ENCODE results near the gene TDRD10.
A peak's percentile ranks its signal among the peaks of the same experiment; 100 is the strongest.

TDRD10 gene, protein sequence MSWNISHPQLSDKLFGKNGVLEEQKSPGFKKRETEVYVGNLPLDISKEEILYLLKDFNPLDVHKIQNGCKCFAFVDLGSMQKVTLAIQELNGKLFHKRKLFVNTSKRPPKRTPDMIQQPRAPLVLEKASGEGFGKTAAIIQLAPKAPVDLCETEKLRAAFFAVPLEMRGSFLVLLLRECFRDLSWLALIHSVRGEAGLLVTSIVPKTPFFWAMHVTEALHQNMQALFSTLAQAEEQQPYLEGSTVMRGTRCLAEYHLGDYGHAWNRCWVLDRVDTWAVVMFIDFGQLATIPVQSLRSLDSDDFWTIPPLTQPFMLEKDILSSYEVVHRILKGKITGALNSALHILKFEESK

DNA sequence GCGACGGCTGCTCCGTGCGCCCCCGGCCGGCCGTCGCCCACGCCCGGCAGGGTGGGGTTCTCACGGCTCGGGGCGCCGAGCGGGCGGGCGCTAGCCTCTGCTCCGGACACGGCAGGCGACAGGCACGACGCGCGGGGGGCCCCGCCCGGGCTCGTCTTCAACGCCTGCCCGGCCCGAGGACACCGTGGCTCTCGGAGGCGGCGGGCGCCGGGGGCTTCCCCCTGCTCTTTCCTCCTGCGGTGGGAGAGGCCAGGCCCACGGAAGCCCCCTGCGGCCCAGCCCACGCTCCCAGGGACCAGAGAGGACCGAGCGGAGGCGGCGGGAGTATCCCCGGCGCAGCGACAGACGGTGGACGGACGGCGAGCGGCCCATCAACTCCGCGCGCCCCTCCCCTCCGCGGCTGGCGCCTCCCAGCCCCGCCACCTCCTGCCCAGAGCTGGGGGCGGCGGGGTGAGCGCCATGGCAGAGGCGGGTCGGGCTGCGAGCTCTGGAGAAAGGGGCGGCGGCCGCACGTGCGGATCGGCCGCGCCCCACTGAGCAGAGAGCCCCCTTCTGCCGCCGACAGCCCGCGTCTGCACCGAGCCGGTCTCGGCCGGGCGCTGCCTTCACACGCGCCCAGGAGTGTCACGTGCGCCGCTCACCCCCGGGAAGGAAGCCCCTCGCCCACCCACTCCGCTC, at the start of gene TDRD10, which contains the start of gene SHE:
TDRD10 (plus strand) TSS at position 154 of the 678 bp plus-strand sequence. CDS start 4,685 bp downstream, outside the sequence.
SHE (minus strand) TSS at position 347 of the 678 bp plus-strand sequence. CDS start 386 bp downstream, outside the sequence.
- DNase-seq (ENCODE audit: low spot score): peak; percentile 61

DNA sequence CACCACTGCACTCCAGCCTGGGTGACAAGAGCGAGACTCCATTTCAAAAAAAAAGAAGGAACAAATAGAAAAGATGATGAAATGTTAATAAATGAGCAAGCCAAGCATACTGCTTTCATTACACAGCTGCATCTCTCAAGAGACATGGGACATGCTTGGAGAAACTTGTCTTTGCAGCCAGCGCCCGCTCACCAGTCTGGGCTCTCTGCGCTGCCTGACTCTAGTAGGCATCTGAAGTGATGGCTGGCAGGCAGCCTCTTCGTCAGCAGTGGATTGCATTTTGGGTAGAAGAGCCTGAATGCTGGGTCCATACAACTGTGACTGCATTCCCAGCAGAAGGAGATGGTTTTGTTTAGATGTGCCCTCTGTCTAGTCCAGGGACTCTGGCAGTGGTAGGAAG, 48.9 kb upstream of the TDRD10 start:
- no peak for DNase-seq (ENCODE audit: low spot score)

DNA sequence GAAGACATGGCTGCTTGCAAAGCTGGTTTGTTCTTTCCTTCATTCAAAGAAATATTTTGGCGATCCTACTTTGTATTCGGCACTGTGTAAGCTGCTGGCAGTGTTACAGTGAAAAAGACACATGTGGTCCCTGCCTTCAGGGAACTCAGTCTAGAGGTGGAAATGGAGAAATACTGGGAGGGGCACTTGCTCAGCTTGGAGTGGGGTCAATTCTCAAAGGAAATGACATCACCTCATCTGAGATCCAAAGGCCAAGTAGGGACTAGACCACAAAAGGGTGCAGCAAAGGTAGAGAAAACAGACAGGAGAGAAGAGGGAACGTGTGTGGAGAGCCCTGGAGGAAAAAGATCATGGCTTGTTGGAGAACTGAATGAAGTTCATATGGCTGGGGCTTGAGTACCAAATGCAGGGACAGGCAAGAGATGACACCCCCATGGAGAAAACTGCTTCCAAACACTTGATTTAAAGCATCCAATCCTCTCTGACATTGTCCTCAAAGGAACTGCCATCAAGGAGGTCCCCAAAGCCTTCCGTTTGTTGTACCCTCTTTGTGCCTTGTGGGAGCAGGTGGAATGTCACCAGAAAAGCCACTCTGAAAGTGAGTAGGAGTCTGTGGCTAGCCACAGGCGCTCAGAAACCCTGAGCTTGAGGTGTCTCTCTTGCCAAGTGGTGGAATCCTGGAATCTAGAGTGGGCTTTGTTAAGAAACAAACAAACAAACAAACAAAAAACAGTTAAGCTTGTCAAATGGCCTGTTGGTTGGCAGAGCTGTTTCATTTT, 48.3 kb upstream of the TDRD10 start:
- no peak for DNase-seq (ENCODE audit: low spot score)

DNA sequence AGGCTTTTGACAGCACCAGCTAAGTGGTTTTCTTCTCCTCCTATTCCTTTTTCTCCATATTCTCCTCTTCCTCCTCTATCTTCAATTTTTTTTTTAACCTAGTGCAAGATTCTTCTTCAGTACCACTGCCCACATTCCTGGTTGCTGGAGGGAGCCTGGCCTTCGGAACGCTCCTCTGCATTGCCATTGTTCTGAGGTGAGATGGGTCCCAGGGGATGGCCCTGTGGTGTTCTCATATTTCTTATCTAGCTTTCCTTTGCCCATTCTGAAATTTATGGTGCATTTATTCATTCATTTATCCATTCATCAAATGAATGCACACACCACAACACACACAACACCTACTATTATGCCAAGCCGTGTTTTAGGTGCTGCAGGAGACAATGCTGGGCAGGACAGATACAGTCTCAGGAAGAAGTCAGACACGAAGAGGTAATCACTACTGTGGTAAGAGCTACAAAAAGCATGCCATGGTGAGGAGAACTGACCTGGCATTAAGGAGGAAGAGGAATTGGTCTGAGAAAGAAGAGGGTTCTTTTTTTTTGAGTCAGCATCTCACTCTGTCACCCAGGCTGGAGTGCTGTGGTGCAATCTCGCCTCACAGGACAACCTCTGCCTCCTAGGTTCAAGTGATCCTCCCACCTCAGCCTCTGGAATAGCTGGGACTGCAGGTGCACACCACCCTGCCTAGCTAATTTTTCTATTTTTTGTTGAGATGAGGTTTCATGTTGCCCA, 47.5 kb upstream of the TDRD10 start:
- DNase-seq (ENCODE audit: low spot score): no peak

DNA sequence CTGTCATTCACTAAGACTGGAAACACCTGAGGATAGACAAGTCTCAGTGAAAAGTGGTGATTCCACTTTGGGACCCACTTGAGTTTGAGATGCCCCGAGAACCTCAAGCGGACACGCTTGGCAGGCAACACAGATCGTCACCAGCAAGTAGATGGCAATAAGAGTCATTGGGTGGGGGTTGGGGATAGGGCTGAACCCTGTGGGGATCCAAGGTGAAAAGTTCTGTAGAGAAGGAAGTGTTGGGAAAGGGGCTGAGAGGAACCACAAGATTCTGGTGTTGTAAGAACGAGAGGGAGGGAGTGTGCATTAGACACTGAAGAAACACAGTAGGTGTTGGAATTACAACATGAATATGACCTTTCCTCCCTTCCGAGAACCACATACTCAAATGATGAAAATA, 45.4 kb upstream of the TDRD10 start:
- no peak for DNase-seq (ENCODE audit: low spot score)

DNA sequence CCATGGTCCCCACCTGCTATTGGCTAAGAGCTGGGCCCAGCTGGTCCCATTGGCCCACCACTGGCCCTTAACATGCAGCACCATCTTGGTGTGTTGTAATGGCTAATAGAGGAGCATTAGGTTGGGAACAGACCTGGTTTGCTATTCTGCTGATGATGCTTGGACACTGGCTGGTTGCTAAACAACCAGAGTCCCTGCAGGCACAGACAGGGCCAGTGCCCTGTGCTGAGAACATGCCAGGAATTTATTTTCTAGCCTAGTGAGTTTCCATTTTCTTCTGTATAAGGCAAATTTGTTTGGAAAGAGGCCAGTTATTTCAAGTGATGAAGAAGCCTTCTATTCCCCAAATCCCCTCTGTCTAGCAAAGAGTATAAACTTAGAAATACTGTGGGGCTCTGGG, 42.9 kb upstream of the TDRD10 start:
- no peak for DNase-seq (ENCODE audit: low spot score)

DNA sequence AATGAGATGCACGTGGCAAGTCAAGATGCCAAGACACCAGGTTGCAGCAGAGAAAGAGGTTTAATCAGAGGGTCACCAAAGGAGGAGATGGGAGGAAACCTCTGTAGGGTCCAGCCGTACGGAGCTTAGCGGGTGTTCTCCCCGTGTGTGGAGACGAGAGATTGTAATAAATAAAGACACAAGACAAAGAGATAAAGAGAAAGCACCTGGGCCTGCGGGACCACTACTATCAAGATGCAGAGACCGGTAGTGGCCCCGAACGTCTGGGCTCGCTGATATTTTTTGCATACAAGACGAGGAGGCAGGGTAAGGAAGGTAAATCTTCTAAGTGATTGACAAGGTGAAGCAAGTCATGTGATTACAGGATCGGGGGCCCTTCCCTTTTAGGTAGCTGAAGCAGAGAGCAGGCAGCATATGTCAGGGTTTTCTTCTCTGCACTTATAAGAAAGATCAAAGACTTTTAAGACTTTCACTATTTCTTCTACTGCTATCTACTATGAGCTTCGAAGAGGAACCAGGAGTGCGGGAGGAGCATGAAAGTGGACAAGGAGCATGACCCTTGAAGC, 41.2 kb upstream of the TDRD10 start:
- DNase-seq (ENCODE audit: low spot score): no peak

DNA sequence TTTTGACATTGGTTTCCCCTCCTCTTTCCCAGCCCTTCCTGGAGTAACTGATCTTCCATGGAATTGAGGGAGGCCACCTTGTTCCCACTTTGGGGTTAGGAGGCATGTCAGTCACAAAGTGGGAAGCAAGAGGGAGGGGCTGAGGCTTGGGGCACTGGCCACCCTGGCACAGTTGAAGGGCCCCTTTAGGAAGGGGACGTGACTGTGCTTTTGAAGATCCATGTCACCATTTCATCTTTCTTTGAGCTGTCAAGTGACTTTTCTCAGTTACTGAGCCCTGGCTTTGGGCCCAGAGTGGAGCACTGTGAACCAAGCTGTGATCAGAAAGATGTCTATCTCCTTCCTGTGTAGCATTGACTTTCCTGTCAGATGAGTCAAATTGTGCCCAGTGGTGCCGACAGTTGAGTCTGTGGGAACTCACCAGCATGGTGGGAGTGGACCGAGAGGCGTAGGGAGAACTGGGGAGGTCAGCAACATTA, 38.5 kb upstream of the TDRD10 start:
- DNase-seq (ENCODE audit: low spot score): no peak

DNA sequence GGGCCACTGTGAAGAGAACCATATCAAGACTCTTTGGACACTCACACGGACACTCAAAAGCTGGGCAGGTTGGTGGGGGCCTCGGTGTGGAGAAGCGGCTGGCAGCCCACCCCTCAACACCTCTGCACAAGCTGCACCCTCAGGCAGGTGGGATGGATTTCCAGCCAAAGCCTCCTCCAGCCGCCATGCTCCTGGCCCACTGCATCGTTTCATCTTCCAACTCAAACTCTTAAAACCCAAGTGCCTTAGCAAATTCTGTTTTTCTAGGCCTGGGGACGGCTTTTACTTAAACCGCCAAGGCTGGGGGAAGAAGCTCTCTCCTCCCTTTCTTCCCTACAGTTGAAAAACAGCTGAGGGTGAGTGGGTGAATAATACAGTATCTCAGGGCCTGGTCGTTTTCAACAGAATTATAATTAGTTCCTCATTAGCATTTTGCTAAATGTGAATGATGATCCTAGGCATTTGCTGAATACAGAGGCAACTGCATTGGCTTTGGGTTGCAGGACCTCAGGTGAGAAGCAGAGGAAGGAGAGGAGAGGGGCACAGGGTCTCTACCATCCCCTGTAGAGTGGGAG, 36.3 kb upstream of the TDRD10 start:
- no peak for DNase-seq (ENCODE audit: low spot score)

DNA sequence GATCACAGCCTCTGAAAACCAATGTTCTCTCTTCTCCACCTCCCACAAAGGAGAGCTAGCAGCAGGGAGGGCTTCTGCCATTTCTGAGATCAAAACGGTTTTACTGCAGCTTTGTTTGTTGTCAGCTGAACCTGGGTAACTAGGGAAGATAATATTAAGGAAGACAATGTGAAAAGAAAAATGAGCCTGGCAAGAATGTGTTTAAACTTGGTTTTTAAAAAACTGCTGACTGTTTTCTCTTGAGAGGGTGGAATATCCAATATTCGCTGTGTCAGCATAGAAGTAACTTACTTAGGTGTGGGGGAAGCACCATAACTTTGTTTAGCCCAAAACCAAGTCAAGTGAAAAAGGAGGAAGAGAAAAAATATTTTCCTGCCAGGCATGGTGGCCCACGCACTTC, 35.8 kb upstream of the TDRD10 start:
- DNase-seq (ENCODE audit: low spot score): no peak

DNA sequence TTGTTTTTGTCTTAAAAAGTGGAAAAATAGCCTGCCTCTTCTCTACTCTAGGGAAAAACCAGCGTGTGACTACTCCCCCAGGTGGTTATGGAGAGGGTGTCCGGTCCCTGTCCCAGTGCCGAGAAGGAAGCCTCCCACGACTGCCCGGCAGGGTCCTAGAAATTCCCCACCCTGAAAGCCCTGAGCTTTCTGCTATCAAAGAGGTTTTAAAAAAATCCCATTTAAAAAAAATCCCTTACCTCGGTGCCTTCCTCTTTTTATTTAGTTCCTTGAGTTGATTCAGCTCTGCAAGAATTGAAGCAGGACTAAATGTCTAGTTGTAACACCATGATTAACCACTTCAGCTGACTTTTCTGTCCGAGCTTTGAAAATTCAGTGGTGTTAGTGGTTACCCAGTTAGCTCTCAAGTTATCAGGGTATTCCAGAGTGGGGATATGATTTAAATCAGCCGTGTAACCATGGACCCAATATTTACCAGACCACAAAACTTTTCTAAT, 35.0 kb upstream of the TDRD10 start:
- no peak for DNase-seq (ENCODE audit: low spot score)

DNA sequence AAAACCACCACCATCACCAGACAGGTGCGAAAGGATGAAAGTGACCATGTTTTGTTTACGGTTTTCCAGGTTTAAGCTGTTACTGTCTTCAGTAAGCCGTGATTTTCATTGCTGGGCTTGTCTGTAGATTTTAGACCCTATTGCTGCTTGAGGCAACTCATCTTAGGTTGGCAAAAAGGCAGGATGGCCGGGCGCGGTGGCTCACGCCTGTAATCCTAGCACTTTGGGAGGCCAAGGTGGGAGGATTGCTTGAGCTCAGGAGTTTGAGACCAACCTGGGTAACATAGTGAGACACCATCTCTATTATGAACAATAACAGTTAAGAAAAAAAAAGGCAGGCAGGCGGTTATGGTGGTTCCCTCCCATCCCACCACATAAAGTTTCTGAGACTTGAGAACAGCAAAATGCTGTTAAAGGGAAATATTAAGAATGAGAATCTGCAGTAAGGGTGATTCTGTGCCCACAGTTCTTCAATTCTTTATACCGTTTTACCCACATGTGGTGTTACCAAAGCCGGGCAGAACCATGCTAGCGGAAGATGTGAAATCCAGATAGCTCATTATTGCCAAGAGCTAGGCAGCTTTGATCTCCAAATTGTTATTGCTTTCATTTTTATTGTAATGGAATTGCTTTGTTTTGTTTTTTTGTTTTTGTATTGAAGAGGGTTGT, 34.5 kb upstream of the TDRD10 start:
- DNase-seq (ENCODE audit: low spot score): no peak

DNA sequence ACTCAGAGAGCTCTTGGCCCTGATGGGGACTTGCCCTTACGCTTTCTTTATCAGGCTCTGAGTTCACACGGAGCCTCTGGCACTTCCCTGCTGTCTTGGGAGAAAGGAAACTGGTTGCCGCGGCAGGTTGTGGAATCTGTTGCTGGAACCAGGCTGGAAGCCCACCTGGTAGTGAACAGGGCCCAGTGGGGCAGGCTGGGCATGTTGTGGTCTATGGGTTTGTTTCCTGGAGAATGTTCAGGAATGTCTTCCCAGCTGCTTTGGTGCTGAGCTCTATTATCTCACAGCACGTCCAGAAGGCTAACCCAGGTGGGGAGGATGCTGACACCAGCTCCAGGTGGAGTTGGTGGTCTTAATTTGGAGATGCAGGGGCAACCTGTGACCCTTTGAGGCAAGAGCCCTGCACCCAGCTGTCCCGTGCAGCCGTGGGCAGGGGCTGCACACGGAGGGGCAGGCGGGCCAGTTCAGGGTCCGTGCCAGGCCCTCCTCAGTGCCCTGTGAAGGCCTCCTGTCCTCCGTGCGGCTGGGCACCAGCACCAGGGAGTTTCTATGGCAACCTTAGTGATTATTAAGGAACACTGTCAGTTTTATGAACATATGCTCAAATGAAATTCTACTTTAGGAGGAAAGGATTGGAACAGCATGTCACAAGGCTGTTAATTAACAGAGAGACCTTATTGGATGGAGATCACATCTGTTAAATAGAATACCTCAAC, 33.3 kb upstream of the TDRD10 start:
- DNase-seq (ENCODE audit: low spot score): no peak

DNA sequence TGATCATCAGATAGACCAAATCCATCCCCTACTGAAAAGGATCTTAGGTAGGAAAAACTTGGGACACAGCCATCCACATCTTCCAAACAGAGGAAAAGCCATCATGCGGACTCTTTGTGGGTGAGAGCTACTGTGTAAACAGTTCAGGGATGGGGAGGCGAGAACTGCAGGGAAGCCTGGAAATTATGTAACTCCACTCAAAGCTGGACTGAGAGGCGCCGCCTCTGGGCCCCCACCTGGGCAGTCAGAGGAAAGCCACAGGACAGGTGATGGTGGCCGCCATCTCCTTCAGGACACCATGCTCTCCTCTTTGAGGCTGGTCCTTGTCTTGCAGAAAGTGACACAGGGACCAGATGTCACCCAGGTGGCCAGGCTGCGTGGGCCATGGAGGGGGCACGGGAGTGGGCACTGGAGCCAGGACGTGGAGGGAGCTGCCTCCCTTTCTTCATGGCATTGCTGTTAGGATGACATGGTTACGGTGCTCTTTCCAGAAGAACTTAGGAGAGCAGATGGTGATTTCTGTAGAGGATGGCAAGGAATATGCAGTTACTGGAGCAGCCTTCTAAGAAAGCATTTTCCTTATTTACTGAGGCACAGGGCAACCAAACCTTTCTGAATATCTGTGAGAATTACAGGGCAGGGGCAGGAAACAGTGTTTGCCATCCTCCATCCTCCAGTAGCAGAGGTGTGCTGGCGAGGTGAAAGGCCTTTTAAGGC, 32.0 kb upstream of the TDRD10 start:
- DNase-seq (ENCODE audit: low spot score): no peak

DNA sequence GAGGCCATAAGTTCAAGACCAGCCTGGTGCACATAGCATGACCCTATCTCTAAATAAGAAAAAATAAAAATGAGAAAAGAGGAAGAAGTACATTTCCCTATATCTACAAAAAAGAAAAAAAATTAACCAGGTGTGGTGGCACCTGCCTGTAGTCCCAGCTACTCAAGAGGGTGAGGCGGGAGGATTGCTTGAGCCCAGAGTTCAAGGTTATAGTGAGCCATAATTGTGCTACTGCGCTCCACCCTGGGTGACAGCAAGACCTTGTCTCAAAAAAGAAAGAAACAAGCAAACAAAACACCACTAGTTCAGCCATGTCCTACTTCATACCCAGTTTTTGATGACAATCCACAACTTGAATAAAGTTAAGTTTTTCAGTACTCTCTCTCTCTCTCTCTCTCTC, 30.7 kb upstream of the TDRD10 start:
- no peak for DNase-seq (ENCODE audit: low spot score)

DNA sequence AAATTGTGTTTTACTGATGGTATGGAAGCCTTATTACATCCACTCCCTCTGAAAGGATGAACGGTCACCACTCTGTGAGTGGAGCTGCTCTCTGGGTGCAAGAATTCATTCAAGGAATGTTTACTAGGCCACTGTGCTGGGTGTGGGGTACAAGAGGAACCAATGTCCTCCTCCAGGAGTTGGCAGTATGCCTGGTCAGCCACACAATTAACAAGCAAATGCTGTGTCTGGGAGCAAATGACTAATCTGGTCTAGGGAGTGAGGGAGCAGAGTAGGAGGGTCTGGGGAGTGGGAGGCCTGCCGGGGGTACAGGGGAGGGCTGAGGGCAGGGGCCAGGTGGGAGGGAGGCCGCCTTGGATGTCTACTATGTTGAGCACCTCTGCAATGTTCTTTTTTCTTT, 27.2 kb upstream of the TDRD10 start:
- DNase-seq (ENCODE audit: low spot score): no peak

DNA sequence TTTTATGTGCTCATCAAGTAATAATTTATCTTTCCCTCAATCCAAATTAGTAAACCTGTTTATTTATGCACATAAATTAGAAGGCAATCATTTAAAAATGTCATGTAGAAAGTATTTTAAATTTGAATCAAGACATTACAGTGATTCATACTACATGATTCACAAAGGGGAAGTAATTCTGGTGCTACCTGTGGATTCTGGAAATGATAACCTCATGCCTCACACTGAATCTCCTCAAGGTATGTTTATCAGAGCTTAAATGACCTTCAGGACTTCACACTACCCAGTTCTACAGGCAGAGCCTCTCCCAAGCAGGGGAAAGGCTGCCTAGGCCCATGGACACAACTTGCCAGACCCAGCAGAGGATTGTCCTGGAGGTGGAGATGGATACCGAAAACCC, 25.2 kb upstream of the TDRD10 start:
- no peak for DNase-seq (ENCODE audit: low spot score)

DNA sequence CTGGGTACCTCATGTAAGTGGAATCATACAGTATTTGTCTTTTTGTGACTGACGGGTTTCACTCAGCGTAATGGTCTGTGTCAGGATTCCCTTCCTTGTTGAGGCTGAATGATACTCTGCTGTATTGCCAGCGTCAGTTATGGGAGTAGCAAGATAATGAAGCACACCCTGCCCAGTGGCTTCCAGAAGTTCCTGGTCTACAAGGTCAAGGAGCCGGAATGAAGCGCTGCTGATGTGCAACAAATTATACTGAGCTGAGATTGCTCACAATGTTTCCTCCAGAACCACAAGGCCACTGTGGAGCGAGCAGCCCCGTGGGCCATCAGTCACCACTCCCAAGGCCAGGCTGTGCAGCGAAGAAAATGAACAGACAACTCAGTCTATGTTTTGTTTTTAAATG, 24.0 kb upstream of the TDRD10 start:
- no peak for DNase-seq (ENCODE audit: low spot score)

DNA sequence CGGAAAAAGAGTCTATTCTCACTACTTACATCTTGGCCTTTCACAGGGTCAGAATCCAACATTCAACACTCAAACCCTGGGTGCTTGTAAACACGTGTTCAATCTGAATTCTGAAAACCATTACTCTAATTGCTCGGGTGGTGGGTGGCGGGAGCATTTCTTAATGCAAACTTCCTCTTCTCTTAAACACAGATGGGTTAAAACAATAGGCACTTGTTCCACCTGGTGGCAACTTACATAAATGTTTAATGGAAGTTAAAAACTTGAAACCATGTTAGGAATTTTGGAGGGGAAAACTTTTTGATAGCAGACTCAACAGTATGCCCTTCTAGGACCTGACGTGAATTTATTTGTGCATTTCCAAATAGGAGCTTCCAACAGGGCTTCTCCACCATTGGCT, 23.4 kb upstream of the TDRD10 start:
- DNase-seq (ENCODE audit: low spot score): no peak

Measured in kidney capillary endothelial cell (primary cell).